HG03139 (cell line): ENCODE data around the gene AIG1.

Experiments used
- ATAC-seq: cut with Tn5 transposase; IDR thresholded peaks from one replicate; pipeline ENCODE4 v1.9.1; 2021; ENCODE audit not compliant: unreplicated experiment

The AIG1 gene

GRCh38 chr6:143093290-143093689 is 32.6 kb downstream of the AIG1 start:
- ATAC-seq, result no peak

DNA sequence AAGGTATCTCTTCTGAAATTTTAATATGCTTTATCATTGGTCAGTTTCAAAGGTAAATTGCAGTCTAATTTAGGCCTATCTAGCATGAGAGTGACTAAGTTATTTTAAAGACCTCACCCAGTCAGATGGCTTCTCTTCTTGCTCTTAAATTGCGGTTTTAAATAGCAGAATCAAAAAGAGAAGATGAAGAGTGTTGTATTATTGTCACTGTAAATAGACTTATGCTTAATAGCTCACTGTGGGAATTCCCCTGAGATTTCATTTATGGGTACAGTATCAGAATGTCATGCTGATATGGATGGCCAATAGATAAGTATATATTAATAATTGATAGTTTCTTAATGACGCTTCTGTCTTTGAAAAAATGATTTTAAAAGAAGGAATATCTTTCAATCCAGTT is 35.7 kb downstream of the AIG1 start:
- no peak for ATAC-seq

GRCh38 chr6:143097224-143097795 is 36.6 kb downstream of the AIG1 start:
- no peak for ATAC-seq

GRCh38 chr6:143098054-143098671 is 37.5 kb downstream of the AIG1 start:
- ATAC-seq, result peak; percentile 81

GRCh38 chr6:143099647-143100046 is 39.0 kb downstream of the AIG1 start:
- ATAC-seq, result no peak

DNA sequence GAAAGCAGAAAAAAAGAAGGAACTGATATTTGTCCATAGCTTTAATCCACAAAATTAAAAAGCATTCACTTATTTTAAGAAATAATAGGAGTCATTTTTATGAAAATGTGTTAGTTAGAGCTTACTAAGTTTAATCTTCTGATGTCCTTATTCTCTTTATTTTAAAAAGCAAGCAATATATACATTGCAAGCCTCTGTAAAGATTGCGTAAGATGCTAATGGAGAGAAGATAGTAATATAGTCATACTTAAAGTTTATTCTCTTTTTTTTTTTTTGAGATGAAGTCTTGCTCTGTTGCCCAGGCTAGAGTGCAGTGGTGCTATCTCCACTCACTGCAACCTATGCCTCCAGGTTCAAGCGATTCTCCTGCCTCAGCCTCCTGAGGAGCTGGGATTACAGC is 39.7 kb downstream of the AIG1 start:
- no peak for ATAC-seq

DNA sequence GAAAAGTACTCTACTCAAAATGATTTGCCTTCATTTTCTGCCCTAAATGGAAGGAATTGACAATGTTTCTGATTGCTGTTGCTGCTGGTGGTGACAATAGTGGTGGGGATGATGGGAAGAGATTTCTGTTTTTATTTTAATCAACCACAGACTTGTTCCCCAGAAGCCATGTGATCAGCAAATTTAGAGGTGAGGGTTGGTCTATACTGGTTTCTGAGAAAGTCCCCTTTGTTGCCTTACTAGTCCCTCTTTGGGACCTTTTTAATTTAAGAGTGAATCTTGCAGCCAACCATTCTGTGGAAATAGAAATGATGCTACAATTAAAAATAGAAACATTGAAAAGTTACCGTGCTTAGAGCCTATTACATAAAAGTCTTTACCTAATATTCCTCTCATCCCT is 43.2 kb downstream of the AIG1 start:
- ATAC-seq, result no peak

DNA sequence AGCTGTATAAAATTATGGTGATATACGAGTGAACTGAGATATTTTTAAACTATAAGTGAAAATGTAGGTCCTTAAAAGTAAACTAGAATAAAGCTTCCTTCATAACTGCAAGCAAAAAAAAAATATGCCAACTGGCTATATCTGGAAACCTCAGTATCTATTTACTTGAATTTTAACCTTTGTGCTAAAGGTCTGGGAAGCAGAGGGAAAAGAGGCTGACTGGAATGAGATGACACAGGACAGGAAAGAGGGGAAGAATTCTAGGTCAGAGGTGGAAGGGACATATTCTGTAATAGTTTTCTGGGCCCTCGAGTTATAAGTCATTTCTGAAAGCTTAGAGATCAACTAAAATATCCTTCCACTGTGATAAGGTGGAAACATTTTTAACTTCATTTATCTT is 46.8 kb downstream of the AIG1 start:
- no peak for ATAC-seq

- ATAC-seq, result no peak
Observed at GRCh38 chr6:143107911-143108761, 47.4 kb downstream of the AIG1 start.

GRCh38 chr6:143109196-143109595 is 48.5 kb downstream of the AIG1 start:
- no peak for ATAC-seq

DNA sequence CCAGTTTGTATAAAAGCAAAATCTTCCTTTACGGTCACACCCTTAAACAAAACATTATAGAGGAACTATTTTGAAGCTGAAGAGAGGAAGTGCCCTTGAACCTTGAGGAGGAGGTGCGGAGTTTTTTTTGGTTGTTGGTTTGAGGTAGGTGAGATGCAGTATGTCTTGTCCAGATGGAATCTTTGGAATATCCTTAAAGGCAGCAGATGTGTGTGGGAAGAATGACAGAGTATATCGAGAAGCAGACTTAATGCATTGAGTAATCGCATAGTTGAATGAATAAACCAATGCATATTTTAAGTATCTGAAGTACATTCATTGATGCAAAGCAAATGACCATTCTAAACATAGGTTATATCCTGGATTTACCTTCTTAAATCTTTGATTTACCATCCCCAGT is 49.9 kb downstream of the AIG1 start:
- no peak for ATAC-seq

- no peak for ATAC-seq
Observed at GRCh38 chr6:143110996-143111395, 50.3 kb downstream of the AIG1 start.

DNA sequence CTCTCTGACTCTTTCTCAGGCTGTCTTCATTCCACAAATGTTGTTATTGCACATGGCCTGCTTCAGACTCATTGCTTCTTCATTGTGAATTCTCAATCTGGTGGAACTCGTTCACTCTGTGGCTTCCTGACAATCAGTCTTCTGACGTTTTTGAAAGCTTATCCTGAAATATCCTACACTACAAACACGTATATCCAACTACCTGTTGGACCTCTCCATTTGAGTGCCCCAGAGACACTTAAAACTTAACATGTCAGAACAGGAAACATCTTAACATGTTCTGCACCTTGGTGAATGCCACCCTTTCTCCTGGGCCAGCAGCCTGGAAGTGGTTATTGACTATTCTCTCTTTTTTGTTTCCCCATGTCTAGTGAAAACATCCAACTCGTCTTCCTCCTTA is 50.8 kb downstream of the AIG1 start:
- no peak for ATAC-seq

DNA sequence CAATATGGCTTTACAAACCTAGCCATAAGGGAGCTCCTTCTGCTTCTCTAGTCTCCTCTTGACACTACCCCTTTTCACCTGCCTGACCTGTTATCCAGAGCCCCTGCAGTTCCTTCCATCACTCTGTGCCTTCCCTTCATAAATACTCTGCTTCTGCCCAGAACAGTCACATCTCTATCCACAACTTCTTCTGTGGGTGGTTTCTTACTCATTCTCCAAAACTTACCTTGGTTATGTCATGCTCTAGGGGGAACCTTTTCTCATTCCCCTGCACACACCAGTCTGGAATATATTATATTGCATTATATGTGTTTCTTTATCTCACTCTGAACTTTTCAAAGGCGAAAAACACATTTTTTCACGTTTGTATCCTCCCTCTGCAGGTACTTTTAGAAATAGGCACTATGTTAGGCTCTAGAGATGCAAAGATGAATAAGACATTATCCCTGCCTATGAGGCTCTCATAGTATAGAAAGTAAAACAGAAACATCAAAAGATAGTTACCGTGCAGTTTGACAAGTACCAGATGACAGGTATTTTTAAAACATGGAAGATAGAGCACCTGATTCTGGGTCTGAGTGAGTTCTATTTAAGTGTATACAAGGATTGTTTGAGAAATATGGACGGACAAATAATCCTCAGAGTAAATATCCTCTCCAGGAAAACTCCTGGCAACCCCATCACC is 51.5 kb downstream of the AIG1 start:
- no peak for ATAC-seq

DNA sequence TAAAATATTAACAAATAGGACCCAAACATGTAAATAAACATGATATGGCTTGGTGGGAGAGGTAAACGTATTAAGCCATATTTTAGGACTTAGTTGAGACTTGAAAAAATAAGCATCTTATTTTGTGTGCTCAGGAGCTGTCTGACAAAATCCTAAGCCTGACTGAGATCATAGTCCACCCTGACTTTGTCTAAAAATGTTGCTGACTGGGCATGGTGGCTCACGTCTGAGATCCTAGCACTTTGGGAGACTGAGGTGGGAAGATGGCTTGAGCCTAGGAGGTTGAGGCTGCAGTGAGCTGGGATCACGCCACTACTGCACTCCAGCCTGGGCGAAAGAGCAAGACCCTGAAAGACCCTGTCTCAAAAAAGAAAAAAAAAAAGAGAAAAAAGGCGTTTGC is 52.1 kb downstream of the AIG1 start:
- ATAC-seq, result no peak

- no peak for ATAC-seq
Observed at GRCh38 chr6:143115728-143116127, 55.0 kb downstream of the AIG1 start.

- no peak for ATAC-seq
Observed at GRCh38 chr6:143117108-143117507, 56.4 kb downstream of the AIG1 start.

DNA sequence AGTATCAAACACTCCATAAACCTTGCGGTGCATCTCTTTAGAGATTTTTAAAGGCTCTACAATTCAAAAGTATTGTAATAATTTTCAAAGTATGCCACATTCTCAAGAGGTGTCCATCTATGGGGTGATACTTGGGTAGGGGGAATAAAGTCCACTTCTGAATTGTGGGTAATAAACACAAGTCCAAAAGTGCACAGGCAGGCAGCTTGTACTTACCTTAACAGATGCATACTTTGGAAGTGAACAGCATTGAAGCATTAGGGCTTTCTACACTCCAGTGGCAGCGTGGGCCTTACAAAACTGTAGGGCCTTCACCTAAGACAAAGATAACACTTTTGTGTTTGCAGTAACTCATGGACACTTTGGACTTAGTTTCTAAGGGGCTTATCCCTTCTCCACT is 58.6 kb downstream of the AIG1 start:
- ATAC-seq, result no peak

- ATAC-seq, result no peak
Observed at GRCh38 chr6:143123081-143123480, 62.4 kb downstream of the AIG1 start.

DNA sequence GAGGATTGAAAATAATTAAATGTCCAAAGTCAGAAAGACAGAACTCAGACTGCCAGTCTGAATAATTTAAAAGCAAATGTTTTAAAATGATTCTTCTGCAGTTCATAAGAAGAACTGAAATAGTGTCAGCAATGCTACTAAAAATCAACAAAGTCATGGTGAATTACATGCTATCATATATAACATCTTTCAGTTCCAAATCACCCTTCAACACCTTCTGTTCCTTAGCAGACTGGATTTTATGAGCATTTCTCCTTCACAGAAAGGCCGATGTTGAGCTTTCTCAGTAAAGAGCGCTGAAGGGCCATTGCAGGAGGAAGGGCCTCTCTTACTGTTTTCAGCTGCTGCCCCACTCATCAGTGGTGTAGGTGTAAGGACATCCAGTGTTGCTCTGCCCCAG is 63.3 kb downstream of the AIG1 start:
- no peak for ATAC-seq

DNA sequence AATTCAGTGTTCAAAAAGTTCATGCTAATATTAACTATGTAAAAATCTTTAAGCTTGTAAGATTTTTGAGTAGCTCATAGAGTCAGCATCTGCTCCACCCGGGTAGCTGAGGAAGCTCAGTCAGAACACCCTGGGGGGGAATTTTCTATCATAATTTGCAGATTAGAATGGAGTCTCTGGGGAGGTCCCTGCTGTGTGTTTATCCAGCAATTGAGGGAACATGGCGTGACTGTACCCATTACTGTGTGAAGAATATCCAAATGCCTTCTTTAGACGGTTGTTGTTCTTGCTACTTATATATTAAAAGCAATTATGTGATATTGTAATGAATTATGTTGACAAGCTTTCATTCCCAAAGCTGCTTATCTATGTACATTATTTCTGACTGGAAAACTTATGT is 64.8 kb downstream of the AIG1 start:
- ATAC-seq, result no peak
